Endometrium (tissue), 2 donors: Measurements from ENCODE around the gene FIBP.

Source experiments
- FAIRE-seq: peaks from 2 replicates; lab custom pipeline; 2012; peaks lifted over from hg19 to GRCh38; lab: Jason Lieb, UNC
- donor health status: control.
- donor health status: control.

FIBP gene

DNA sequence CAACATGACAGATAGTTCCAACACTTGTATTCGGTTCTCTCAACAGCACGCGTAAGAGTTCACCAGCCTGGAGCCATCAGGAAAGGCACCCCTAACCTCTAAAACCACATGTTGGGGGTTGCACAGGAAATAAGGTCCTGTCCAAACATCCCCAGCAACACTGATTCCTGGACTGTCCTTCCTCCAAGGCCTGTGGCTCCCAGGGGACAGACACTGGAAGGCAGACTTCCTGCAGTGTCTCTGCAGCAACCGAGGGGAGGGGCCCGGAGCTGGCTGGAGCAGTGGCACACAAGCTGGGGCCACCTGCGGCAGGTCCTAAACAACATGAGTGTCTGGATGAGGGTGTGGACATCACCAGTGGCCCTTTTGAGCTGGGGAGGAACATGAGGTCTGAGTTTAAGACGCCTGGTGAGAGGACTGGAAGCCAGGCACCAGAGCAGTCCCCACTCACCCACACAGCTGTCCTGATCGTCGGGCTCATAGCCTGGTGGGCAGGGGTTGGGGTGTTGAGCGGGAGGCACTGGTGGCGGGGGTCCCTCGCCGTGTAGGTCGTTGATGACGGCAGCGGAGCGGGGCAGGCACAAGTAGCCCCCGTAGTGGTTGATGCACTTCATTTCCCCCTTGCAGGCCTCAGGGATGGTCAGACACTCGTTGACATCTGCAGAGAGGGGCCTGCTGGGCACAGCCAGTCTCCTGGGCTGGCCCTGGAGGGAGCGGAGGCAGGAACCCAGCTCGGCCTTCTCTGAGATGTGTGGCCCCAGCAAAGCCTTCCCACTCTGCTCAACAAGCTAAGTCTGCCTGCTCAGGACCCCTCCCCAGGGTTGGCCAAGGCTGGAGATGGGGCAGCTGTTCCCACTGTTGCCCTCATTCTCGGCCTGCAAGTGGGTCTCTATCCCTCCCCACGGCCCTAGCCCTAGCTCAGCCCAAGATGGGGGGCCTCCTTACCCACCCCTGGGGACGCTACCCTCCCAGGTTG is 17.3 kb downstream of the FIBP start:
- FAIRE-seq = no peak

DNA sequence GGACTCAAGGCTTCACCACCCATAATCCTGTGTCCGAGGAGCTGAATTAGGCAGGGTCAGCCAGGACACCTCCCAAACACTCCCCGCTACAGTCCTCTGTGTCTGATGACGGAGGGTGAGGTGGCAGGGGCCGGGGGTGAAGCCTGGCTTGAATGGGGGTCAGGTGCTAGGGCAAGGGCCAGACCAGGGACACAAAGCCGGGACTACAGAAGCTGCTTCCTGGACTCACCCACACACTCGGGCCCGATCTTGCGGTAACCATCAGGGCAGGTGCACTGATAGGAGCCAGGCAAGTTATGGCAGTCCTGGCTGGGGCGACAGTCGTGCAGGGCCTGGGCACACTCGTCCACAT is 18.0 kb downstream of the FIBP start:
- no peak for FAIRE-seq

DNA sequence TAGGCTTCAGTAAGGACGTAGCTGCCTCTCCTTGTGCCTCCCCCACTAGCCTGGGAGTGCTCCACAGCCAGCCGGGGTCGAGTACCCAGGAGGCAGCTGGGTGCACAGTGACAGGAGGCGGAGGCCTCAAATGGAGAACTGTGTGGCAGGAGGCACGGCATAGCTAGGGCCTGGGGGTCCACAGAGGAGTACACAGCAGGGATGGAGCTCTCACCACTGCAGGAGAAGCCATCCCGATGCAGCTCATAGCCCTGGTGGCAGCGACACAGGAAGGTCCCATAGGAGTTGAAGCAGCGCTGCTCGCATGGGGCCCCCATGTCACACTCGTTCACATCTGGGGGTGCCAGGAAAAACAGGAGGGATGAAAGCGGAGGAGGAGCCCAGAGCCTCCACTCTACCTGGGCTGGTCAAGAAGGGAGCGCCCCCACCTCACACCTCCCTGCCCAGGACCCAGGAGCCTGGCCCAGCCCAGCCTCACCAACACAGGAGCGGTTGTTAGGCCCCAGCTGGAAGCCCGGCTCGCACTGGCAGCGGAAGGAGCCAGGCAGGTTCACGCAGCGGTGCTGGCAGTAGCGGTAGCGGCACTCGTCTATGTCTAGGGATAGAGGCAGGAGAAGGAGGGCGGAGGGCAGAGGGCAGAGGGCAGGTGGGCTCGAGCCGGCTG is 18.5 kb downstream of the FIBP start:
- FAIRE-seq = no peak

DNA sequence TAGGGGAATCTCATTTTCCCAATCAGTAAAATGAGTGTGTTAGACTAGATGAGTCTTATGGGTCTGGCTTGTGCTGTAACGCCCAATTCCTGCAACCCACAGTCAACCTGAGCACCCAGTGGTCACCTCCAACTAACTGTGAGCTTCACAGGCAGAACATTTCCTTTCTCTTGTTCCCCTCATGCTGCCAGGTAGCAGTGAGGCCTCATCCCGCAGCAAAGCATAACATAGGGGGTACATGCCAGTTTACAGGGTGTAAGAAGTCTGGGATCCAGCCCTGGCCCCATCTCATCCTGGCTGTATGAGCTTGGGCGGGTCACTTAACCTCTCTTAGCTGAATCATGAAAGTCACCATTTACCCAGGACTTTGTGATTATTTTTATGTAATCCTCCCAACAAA is 19.4 kb downstream of the FIBP start:
- no peak for FAIRE-seq

DNA sequence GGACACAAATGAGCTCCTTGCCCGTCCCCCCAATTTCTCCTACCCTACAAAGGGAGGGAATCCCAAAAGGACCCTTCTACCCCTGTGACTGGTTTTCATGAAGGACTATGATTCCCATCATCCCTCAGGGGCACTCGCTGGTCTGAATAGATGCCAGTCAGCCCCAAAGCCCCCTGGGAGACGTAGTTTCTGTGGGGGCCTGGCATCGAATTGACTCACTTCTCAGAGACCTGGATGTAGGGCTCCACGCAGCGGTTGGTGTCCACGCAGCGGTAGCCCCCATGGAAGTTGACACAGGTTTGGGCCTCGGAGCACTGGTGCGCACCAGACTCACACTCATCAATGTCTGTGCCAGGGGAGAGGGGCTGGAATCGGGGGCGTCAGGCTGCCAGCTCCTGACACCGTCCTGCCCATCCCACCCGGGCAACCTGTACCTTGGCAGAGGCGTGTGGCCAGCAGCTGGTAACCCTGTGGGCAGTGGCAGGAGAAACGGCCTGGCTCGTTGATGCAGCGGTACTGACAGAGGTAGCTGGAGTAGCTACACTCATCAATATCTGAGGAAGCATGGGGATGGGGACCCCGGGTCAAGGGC is 20.1 kb downstream of the FIBP start:
- no peak for FAIRE-seq

DNA sequence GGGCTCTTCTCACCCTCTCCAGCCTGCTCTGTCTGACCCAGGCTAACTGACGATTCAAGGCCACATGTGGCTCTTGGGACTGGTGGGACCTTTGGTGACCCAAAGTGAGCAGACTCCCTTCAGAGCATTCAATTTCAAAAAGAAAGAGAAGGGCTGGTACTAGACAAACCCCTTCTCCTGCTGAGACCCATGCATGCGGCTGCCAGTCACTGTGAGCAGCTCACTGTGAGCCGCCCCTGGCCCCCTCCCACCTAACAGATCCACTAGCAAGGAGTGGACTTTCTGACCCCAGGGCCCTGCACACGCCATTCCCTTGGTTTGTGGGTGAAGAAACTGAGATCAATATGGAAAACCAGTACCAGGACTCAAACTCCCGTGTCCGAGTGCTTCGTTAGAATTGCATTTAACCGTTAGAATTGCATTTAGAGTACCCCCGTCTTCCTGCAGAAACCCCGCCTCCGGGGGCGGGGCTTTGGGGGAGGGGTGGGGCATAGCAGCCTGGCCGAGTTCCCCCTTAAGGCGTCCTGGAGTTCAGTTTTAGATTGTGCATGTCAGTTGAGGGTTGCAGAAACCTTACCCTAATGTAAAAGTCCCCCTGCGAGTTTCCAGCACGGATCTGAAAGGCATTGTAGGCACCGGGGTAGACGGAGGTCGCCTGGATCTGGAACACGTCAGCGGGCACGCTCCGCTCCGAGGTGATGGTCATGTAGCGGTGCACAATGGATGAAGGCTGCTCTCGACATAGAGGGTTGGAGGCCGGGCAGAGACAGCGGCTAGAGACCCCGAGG is 20.8 kb downstream of the FIBP start:
- no peak for FAIRE-seq

DNA sequence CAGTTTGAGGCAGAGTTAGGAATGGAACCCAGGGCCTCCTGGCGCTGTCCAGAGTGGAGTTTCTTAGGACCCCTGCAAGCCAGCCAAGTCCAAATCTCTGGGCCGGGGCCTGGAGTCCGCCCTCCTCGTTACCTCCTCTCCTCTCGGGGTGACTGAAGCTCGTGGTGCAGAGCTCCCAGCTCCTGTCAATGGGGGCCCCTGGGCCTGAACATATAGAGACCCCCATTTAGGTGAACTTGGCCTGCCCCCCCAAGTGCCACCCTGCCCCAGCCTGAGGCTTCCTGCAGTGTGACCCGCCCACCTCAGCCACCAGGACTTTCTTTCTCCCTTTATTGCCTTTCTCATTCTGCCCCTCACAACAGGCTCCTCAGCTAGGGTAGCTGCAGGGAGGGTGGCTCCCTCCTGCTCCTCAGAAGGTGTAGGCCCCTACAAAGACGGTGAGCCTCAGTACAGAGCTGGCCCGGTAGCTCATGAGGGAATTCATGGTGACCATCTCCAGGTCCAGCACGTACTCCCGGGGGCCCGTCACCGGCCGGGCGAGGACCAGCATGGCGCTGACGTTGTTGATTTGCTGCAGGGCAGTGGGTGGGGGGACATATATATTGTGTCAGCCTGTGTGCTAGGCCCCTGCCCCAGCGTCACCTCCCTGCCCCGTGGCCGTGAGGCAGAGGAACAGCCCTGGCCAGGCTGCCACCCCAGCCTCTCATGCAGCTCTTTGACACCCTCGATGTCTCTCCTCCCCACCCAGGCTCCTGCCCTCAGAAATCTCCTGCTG is 21.6 kb downstream of the FIBP start:
- FAIRE-seq = no peak

DNA sequence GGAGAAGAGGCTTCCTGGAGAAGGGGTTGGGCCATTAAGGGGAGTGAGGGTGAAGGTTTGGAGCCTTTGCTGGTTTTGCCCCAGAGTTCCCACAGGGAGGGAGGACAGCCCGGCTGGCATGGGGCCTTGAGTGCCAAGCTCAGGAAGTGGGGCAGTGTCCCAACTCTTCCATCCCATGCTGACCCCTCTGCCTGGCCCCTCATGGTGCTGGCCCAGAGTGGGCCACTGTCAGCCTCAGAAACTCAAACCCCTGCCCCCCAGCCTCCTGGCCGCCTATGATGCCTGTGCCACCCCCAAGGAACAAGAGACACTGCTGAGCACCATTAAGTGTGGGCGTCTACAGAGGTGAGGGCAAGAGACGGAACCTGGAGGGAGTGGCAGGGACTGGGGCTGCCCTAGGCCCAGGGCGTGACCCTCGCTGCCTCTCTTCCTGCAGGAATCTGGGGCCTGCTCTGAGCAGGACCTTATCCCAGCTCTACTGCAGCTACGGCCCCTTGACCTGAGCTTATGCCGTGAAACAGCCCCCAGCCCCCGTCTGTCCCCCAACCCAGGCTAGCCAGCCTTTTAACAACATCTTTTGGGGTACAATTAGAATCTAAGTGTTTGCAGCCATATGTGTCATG is 22.6 kb downstream of the FIBP start:
- FAIRE-seq = no peak

DNA sequence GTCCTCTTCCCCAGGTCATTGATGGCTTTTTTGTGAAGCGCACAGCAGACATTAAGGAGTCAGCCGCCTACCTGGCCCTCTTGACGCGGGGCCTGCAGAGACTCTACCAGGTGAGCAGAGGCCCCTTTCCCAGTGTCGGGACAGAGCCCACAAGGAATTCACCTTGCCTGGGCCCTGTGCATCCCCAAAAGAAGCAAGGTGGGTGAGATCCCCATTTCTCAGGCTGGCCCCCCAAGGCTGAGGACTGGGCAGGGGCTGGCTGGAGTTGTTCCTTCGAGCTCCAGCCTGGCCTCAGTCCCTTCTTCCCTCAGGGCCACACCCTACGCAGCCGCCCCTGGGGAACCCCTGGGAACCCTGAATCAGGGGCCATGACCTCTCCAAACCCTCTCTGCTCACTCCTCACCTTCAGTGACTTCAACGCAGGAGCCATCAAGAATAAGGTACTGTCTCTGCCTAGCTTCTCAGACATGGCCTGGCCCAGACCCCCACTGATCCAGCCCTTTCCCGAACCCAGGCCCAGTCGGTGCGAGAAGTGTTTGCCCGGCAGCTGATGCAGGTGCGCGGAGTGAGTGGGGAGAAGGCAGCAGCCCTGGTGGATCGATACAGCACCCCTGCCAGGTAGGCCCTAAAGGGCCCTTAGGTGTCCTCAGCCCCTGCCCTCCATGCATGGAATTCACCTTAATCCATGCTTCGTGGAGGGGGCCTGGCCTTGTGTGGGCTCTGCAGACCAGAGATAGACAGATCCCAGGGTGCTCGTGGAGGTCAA is 23.4 kb downstream of the FIBP start:
- FAIRE-seq = no peak

DNA sequence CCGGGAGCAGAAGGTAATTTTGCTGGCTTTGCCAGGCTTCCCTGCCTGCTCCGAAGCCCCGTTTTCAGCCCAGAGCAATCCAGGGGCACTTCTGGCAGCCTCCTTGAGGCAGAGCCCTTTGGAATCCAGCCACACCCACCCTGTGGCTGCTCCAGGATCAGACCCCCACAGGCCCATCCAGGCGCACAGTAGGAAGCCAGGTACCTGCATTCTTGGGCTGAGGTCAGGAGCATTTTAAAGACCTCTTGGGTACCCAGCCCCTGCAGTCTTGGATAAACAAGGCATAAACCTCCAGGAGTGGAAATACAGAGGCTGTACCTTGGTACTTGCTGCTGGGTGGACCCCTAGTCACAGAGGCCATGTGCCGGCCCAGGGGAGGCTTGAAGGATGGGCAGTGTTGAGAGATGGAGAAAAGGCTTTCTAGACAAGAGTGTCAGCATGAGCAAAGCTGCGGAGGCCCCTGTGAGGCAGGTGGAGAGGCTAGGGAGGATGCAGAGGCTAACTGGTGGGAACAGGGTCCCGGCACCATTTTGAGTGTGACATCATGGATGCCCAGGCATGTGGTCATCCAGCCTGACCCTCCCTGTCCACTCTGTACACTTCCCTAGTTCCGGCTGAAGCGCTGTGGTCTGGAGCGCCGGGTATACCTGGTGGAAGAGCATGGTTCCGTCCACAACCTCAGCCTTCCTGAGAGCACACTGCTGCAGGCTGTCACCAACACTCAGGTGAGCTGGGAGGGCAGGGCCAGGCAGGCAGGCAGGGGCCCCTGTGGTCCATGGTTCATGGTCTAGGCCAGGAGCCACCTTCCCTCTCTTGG is 24.2 kb downstream of the FIBP start:
- no peak for FAIRE-seq

DNA sequence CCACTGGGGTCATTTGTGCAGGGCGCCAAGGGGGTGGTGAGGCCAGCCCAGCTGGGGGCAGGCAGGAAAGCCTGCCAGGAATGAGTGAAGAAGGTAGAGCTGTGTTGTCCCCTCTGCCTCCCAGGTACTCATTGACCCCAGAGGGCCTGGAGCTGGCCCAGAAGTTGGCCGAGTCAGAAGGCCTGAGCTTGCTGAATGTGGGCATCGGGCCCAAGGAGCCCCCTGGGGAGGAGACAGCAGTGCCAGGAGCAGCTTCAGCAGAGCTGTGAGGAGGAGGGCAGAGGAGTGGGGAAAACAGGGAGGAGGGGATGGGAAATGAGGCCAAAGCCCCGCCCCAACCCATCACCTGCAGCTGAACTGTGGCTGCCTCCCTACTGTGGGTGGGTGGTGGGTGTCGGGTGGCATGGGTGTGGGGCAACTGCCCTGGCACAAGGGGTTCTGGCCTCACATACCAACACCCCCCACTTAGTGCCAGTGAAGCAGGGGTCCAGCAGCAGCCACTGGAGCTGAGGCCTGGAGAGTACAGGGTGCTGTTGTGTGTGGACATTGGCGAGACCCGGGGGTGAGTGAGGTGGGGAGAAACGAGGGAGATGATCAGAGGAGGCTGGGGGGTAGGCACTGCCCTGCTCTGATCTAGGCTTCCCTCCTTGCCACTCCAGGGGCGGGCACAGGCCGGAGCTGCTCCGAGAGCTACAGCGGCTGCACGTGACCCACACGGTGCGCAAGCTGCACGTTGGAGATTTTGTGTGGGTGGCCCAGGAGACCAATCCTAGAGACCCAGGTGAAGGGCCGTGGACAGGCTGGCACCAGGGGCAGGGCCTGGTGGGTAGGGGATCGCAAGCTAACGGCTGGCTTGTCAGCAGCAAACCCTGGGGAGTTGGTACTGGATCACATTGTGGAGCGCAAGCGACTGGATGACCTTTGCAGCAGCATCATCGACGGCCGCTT is 25.1 kb downstream of the FIBP start:
- no peak for FAIRE-seq

DNA sequence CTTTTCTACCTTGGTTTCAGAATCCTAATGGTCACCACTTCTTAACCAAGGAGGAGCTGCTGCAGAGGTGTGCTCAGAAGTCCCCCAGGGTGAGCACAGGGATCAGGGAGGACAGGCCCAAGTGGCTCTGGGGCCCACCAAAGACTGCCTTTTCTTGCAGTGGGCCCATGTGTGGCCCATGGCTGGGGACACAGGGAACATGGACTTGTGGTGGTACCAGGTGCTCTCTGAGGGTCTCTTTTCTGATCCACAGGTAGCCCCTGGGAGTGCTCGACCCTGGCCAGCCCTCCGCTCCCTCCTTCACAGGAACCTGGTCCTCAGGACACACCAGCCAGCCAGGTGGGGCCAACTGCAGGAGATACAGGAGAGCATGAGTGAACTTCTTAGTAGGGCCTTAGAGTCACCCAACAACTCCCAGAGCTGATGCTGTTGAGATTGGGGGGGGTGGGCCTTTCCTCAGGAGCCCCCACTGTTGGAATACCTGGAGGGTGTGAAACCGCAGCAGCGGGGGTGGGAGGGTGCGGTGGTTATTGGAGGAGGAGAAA is 26.0 kb downstream of the FIBP start:
- no peak for FAIRE-seq

DNA sequence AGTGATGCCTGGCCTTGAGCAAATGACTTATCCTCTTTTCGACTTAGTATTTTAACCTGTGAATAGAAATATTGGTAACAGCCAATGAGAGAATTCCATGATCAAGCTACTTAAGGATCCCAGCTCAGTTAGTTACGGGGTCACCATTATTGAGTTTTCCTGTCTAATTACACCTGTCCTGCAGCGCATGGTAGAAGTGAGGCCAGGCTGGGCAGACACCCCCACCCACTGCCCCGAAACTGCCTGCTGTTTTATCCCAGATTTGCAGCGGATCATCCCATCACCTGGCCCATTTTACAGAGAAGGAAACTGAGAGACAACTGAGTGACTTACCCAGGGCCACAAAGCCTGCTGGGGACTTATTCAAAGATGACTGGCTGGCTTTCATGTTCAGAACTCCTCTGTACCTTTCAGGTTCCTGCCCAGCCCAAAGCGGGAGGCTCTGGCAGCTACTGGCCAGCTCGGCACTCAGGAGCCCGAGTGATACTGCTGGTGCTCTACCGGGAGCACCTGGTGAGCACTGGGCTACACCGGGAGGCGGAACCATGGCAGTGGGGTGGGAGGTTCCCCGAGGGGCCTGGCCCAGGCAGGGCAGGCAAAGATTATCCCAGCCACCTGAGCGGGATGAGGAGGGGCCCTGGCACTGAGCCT is 26.6 kb downstream of the FIBP start:
- no peak for FAIRE-seq

DNA sequence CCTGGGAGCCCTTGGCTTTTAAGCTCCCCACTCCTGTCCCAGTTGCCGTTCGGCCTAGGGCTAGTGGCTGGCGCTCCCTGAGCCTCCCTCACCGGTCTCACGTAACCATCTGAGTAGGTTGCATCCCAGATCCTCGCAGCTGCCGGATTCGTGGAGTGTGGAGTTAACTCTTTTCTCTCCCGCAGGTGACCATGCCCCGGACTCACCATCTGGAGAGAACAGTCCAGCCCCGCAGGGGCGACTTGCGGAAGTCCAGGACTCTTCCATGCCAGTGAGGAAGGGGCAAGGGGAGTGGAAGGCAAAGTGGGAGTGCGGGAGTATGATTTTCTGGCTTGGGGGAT is 27.1 kb downstream of the FIBP start:
- no peak for FAIRE-seq

DNA sequence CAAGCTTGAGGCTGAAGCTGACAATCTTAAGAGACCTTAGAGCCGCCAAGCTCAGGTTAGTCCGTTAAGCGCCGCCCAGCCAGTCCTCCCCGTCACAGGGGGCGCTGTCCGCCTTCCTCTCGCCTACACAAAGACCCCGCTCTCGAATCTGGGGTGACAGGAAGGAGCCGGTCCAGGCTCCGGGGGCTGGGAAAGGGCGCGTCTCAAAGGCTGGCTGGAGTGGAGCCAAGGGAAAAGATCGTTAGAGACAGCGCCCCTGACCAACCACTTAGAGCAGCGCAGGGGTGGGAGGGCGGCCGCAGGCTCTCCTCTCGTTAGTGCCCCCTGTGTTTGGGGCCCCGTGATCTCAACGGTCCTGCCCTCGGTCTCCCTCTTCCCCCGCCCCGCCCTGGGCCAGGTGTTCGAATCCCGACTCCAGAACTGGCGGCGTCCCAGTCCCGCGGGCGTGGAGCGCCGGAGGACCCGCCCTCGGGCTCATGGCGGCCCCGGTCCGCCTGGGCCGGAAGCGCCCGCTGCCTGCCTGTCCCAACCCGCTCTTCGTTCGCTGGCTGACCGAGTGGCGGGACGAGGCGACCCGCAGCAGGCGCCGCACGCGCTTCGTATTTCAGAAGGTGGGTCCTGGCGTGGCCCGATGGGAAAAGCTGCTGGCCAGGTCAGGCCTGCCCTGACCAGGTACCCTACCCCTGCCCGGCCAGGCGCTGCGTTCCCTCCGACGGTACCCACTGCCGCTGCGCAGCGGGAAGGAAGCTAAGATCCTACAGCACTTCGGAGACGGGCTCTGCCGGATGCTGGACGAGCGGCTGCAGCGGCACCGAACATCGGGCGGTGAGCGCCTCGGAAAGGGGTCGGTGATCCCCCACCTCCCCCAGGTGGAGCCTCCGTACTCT is 27.8 kb downstream of the FIBP start, which contains the start of gene MUS81:
Gene MUS81 (plus strand): TSS at position 156 of the 887 bp plus-strand sequence. CDS start 321 bp downstream, at position 477.
- no peak for FAIRE-seq

DNA sequence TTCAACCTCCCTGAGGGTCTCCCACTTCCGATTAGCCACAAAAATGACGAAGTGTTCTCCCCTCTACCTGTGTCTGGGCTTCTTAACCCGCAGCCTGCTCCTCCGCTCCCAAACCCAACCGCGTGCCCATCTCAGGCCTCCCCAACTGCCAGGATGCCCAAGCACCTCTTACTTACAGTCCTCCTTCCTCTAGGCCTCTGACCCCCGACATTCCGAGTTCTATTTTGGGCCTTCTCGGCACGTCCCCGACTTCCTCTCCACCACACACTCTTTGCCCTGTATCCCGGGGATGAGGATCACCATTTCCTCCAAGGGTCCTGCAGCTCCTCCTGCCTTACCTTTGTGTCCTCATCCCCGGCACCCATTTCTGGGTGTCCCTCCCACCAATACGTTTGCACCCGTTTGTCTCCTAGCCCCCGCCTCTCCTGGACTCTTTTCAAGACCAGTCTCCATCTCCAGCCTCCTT is 28.4 kb downstream of the FIBP start:
- no peak for FAIRE-seq
